ENCODE results near the gene FGD1. TPM values are rescaled to one million over a fixed set of nuclear protein-coding genes. Genes with fewer than 3 reads are reported as not detected.

FGD1 gene
- total and polyA plus RNA-seq, 9 donors, result 4.3 to 14.7 (median 12.5) TPM

DNA sequence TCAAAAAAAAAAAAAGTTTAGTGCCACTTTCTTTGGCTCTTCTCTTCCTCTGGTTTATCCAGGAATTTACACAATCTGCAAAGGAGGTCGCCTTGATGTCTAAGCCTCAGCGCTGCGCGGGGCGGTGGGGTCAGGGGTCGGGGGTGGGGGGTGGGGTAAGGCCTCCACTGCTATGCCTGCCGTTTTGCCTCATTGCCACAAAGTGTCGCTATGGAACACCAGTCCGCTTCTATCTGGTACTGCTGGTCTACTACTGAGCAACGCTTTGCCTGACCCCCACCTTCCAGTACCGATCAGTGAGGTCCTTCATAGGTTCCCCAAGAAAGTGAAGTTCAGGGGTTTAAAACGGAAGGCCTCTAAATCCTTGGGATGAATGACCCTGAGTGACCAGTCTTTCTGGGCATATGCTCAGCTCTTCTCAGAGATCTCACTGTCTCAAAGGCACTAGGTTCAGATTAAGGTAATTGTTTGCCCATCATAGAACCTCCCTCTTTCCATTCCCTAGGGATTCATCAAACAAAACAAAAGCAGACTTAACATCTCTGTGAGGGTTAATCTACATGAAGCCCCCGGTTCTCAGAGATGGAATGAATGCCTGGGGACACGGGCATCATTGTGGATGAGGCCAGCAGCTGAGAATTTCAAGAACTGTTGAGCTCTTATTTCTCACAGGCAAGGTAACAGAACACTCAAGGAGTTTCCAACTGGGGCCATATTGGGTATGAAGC, 72.7 kb downstream of the FGD1 start:
- H3K4me3 ChIP-seq, result no peak overlapping the region
- no peaks in the 10 kb centered on the region for H3K9me3 ChIP-seq
- no peaks in the 10 kb centered on the region for H3K4me1 ChIP-seq (ENCODE audit: insufficient read depth)
- no peak for DNase-seq
- H3K27ac ChIP-seq, result no peak overlapping the region
- no peaks in the 10 kb centered on the region for H3K27me3 ChIP-seq
- TF ChIP-seq, protein P1, sequence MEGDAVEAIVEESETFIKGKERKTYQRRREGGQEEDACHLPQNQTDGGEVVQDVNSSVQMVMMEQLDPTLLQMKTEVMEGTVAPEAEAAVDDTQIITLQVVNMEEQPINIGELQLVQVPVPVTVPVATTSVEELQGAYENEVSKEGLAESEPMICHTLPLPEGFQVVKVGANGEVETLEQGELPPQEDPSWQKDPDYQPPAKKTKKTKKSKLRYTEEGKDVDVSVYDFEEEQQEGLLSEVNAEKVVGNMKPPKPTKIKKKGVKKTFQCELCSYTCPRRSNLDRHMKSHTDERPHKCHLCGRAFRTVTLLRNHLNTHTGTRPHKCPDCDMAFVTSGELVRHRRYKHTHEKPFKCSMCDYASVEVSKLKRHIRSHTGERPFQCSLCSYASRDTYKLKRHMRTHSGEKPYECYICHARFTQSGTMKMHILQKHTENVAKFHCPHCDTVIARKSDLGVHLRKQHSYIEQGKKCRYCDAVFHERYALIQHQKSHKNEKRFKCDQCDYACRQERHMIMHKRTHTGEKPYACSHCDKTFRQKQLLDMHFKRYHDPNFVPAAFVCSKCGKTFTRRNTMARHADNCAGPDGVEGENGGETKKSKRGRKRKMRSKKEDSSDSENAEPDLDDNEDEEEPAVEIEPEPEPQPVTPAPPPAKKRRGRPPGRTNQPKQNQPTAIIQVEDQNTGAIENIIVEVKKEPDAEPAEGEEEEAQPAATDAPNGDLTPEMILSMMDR (IDR thresholded peaks at IDR 0.05), result no peak
- TF ChIP-seq EP300 (IDR thresholded peaks at IDR 0.05), result no peak
- no peak for TF ChIP-seq POLR2A (IDR thresholded peaks at IDR 0.05)
- WGBS, 3 donors, result 41 to 48% (median 45%) methylated on average over 14 of the region's 14 CpGs
- H3K36me3 ChIP-seq, result no peaks in the 10 kb centered on the region
- intact Hi-C loops (cut with DNase I), result no loop called here

DNA sequence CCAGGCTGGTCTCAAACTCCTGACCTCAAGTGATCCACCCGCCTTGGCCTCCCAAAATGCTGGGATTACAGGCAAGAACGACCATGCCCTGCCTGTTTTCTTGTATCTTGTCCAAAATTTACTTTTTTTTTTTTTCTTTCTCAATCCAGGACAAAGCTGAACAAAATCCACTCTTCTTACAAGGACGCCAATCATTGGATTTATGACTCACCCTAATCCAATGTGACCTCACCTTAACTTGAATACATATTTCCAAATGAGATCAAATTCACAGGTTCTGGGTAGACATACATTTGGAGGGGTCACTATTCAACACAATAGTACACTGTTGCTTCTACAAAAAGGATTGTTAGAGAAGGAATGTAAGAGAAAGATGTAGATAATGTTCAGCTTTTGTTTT, 73.9 kb downstream of the FGD1 start:
- no peak for DNase-seq
- intact Hi-C loops (cut with DNase I), result no loop called here
- no peaks in the 10 kb centered on the region for H3K9me3 ChIP-seq
- no peaks in the 10 kb centered on the region for H3K36me3 ChIP-seq
- no peaks in the 10 kb centered on the region for H3K4me1 ChIP-seq (ENCODE audit: insufficient read depth)
- 63 to 64% (median 63%) methylated on average over 3 of the region's 3 CpGs for WGBS, 3 donors
- no peak overlapping the region for H3K4me3 ChIP-seq
- no peak overlapping the region for H3K27ac ChIP-seq
- no peaks in the 10 kb centered on the region for H3K27me3 ChIP-seq
- TF ChIP-seq EP300 (IDR thresholded peaks at IDR 0.05), result no peak
- TF ChIP-seq, protein P1 (IDR thresholded peaks at IDR 0.05), result no peak
- TF ChIP-seq POLR2A (IDR thresholded peaks at IDR 0.05), result no peak

DNA sequence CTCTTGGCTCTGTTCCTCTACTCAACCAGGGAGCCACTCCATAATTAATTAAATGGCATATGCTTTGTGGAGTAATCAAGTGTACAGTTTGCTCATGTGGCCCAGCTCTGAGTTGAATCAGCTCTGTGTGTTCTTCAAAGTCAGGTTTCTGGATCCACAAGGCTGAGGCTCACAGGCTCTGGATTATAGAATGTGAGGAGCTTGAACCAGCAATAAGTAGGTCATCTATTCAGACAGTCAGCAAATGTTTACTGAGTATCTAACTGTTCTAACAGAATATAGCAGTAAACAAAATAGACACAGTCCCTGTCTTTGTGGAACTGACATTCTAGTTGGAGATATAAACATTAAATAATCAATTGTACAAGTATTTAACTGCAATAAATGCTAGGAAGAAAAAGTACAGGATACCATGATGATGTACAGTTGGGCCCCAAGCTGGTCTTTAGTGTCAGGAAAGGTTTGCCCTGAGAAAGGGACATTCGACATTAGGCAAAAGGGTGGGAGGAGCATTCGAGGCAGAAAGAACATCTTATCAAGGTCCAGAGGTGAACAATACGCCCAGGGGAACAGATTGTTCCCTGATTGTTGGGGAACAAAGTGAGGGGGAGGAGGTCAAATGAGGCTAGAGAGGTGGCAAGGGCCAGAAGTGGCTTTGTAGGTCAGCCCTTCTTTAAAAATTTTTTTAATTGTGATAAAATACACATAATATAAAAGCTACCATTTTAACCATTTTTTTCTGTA, 76.3 kb downstream of the FGD1 start:
- no peak for DNase-seq
- WGBS, 3 donors, result 23 to 32% (median 27%) methylated on average over 3 of the region's 3 CpGs
- intact Hi-C loops (cut with DNase I), result no loop called here
- no peaks in the 10 kb centered on the region for H3K36me3 ChIP-seq
- H3K27me3 ChIP-seq, result no peaks in the 10 kb centered on the region
- TF ChIP-seq EP300 (IDR thresholded peaks at IDR 0.05) (no peak), POLR2A (IDR thresholded peaks at IDR 0.05) (no peak)
- TF ChIP-seq, protein P1 (IDR thresholded peaks at IDR 0.05), result no peak
- H3K27ac ChIP-seq, result no peak overlapping the region
- H3K4me1 ChIP-seq (ENCODE audit: insufficient read depth), result no peaks in the 10 kb centered on the region
- H3K9me3 ChIP-seq, result no peaks in the 10 kb centered on the region
- no peak overlapping the region for H3K4me3 ChIP-seq

DNA sequence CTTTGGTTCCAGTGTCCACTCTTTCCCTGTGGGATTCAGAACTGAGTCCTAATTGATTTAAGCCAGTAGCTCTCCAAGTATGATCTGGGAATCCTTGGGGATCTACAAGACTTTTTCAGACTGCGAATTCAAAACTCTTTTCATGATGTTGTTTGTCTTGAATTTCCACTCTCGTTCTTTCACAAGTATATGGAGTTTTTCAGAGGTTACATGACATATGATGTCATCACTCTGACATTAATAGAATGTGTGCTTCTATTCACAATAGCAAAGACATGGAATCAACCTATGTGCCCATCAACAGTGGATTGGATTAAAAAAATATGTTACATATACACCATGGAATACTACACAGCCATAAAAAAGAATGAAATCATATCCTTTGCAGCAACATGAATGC, 79.1 kb downstream of the FGD1 start:
- Histone ChIP-seq H3K9me3 (no peaks in the 10 kb centered on the region), H3K4me1 (ENCODE audit: insufficient read depth) (no peaks in the 10 kb centered on the region), H3K36me3 (no peaks in the 10 kb centered on the region), H3K27me3 (no peaks in the 10 kb centered on the region), H3K27ac (no peak overlapping the region), H3K4me3 (no peak overlapping the region)
- WGBS, 3 donors, result 70 to 78% (median 72%) methylated on average over 2 of the region's 2 CpGs
- TF ChIP-seq, protein P1 (IDR thresholded peaks at IDR 0.05), result no peak
- TF ChIP-seq EP300 (IDR thresholded peaks at IDR 0.05), result no peak
- no peak for TF ChIP-seq POLR2A (IDR thresholded peaks at IDR 0.05)
- intact Hi-C loops (cut with DNase I), result no loop called here
- no peak for DNase-seq

Measured in ovary (tissue), 9 donors.